SK-N-MC (cell line): Measurements from ENCODE around the gene SLC15A3.

ENCODE experiments used
- EZH2 ChIP-seq: fragments of 200-600 bp; sonication (generic); IDR thresholded peaks from one replicate; pipeline ENCODE4 v1.6.1; 2017; ENCODE audit warnings: antibody characterized with exemption
- FOXP2 ChIP-seq: optimal IDR thresholded peaks from 2 replicates; pipeline ENCODE3; 2011; ENCODE audit warnings: mild to moderate bottlenecking, moderate library complexity; ENCODE audit not compliant: insufficient read depth; ENCODE audit errors: extremely low read length, control extremely low read depth
- POLR2AphosphoS5 ChIP-seq: IDR thresholded peaks from 2 replicates; pipeline ENCODE4 v1.6.1; 2012; ENCODE audit warnings: mild to moderate bottlenecking, low read depth, low read length, borderline replicate concordance

DNA sequence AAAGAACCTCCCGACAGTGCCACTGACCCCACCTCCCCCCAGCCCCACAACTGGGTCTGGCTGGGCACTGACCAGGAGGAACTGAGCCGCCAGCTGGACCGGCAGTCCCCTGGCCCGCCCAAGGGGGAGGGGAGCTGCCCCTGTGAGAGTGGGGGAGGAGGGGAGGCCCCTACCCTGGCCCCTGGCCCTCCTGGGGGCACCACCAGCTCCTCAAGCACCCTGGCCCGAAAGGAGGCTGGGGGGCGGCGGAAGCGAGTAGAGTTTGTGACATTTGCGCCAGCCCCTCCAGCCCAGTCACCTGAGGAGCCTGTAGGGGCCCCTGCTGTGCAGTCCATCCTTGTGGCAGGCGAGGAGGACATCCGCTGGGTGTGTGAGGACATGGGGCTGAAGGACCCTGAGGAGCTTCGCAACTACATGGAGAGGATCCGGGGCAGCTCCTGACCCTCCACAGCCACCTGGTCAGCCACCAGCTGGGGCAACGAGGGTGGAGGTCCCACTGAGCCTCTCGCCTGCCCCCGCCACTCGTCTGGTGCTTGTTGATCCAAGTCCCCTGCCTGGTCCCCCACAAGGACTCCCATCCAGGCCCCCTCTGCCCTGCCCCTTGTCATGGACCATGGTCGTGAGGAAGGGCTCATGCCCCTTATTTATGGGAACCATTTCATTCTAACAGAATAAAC, 15.4 kb downstream of the SLC15A3 start:
- TF ChIP-seq POLR2AphosphoS5 (no peak), EZH2 (no peak), FOXP2 (no peak)
